ENCODE results near the gene MAP6. TPM values are rescaled to one million over a fixed set of nuclear protein-coding genes. Genes with fewer than 3 reads are reported as not detected.

The MAP6 gene
- total and polyA plus RNA-seq, 10 of the 15 experiments (the other 5 are each of a cell fraction or from before 2014, with no cell fraction given): 0.06 to 0.19 (median 0.11) TPM; not detected in 5

- WGBS (ENCODE audit: insufficient coverage, insufficient replicate concordance, low lambda C conversion rate, missing lambda C conversion rate): 56% methylated on average over 16 of the region's 16 CpGs
- Histone ChIP-seq H2AFZ (ENCODE audit: control insufficient read depth, low read depth, low read length) (no peak overlapping the region), H3K4me3 (no peak overlapping the region), H3K27ac (ENCODE audit: control insufficient read depth, insufficient read depth) (no peak overlapping the region), H3K27me3 (replicated peaks in 1 of 2; ENCODE audit: control insufficient read depth in 2 of 2, insufficient read depth in 2 of 2, low read length in 1 of 2) (peaks cover 0 to 2% of the 10 kb centered on the region in 2 experiments; a peak in 1 of 4 replicates), H3K9ac (ENCODE audit: control insufficient read depth, insufficient read depth, low read length) (no peak overlapping the region), H3K79me2 (ENCODE audit: control insufficient read depth, insufficient read depth, low read length) (no peaks in the 10 kb centered on the region), H4K20me1 (ENCODE audit: control insufficient read depth, insufficient read depth) (no peaks in the 10 kb centered on the region), H3K4me2 (ENCODE audit: control insufficient read depth, insufficient read depth) (no peak overlapping the region), H3K4me1 (ENCODE audit: control insufficient read depth, insufficient read depth, low read length) (no peaks in the 10 kb centered on the region), H3K36me3 (ENCODE audit: control insufficient read depth in 2 of 2, insufficient read depth in 2 of 2, low read length in 1 of 2) (no peaks in the 10 kb centered on the region), H3K9me3 (replicated peaks; ENCODE audit: control insufficient read depth, insufficient read depth, low read length) (no peaks in the 10 kb centered on the region)
- TF ChIP-seq RCOR1 (conservative IDR thresholded peaks at IDR 0.05; ENCODE audit: low read depth, low read length) (no peak), STAT3 (IDR thresholded peaks at IDR 0.05; ENCODE audit: low read depth, low read length) (no peak)
- BruUV-seq (replicated peaks): no TSS peak
- ChIA-PET RAD21 (ENCODE audit: unreplicated experiment) (no interaction called here), SMC1A (ENCODE audit: uncharacterized antibody, unreplicated experiment) (no interaction called here), CTCF (no interaction called here), POLR2A (no interaction called here)
- DNase-seq (ENCODE audit: low read depth, low spot score) (no peak), FAIRE-seq (no peak), ATAC-seq (no peak)
- intact Hi-C loops (cut with micrococcal nuclease; ENCODE audit: unreplicated experiment): no loop called here
- in situ Hi-C loops (cut with MboI): no loop called here
These were observed 64.8 kb downstream of the MAP6 start for GRCh38 chr11:75603791-75604736.

- FAIRE-seq: no peak
- H3K79me2 ChIP-seq (ENCODE audit: control insufficient read depth, insufficient read depth, low read length): no peaks in the 10 kb centered on the region
- H3K27ac ChIP-seq (ENCODE audit: control insufficient read depth, insufficient read depth): no peak overlapping the region
- ATAC-seq: no peak
- H3K9ac ChIP-seq (ENCODE audit: control insufficient read depth, insufficient read depth, low read length): no peak overlapping the region
- no peaks in the 10 kb centered on the region for H3K9me3 ChIP-seq (replicated peaks; ENCODE audit: control insufficient read depth, insufficient read depth, low read length)
- H3K4me2 ChIP-seq (ENCODE audit: control insufficient read depth, insufficient read depth): no peak overlapping the region
- peaks cover 0 to 1% of the 10 kb centered on the region in 2 experiments; a peak in 1 of 4 replicates for H3K27me3 ChIP-seq (replicated peaks in 1 of 2; ENCODE audit: control insufficient read depth in 2 of 2, insufficient read depth in 2 of 2, low read length in 1 of 2)
- intact Hi-C loops (cut with micrococcal nuclease; ENCODE audit: unreplicated experiment) (no loop called here), in situ Hi-C loops (cut with MboI) (no loop called here)
- DNase-seq (ENCODE audit: low read depth, low spot score): no peak
- H3K36me3 ChIP-seq (ENCODE audit: control insufficient read depth in 2 of 2, insufficient read depth in 2 of 2, low read length in 1 of 2): no peaks in the 10 kb centered on the region
- no peak overlapping the region for H2AFZ ChIP-seq (ENCODE audit: control insufficient read depth, low read depth, low read length)
- H3K4me3 ChIP-seq: no peak overlapping the region
- H4K20me1 ChIP-seq (ENCODE audit: control insufficient read depth, insufficient read depth): no peaks in the 10 kb centered on the region
- RAD21 ChIA-PET (ENCODE audit: unreplicated experiment): no interaction called here
- POLR2A ChIA-PET: interaction anchor here (0.7 kb wide), 1 partner anchor 12 kb away, joined by 4 read pairs; no protein-coding TSS in a partner anchor
- H3K4me1 ChIP-seq (ENCODE audit: control insufficient read depth, insufficient read depth, low read length): no peaks in the 10 kb centered on the region
- WGBS (ENCODE audit: insufficient coverage, insufficient replicate concordance, low lambda C conversion rate, missing lambda C conversion rate): 38% methylated on average over 8 of the region's 8 CpGs
- CTCF ChIA-PET: no interaction called here
- SMC1A ChIA-PET (ENCODE audit: uncharacterized antibody, unreplicated experiment): no interaction called here
- no TSS peak for BruUV-seq (replicated peaks)
- TF ChIP-seq CHD1 (IDR thresholded peaks at IDR 0.05; ENCODE audit: low read depth, low read length) (no peak), BHLHE40 (IDR thresholded peaks at IDR 0.05; ENCODE audit: borderline replicate concordance in 1 of 2, low read depth in 2 of 2, low read length in 1 of 2) (no peak), EZH2 (IDR thresholded peaks at IDR 0.05; ENCODE audit: borderline replicate concordance, control insufficient read depth, low read depth, low read length) (no peak), RBBP5 (conservative IDR thresholded peaks at IDR 0.05) (no peak), WRNIP1 (IDR thresholded peaks at IDR 0.05; ENCODE audit: borderline replicate concordance, low read depth, low read length) (no peak), RUNX3 (IDR thresholded peaks at IDR 0.05; ENCODE audit: low read length) (no peak), ZBTB33 (IDR thresholded peaks at IDR 0.05) (no peak), ATF3 (IDR thresholded peaks at IDR 0.05; ENCODE audit: borderline replicate concordance, extremely low read depth, low read depth, low read length) (no peak), MXI1 (IDR thresholded peaks at IDR 0.05; ENCODE audit: low read depth, low read length) (no peak), PKNOX1 (IDR thresholded peaks at IDR 0.05) (no peak), SPI1 (IDR thresholded peaks at IDR 0.05; ENCODE audit: borderline replicate concordance, insufficient read depth, low read depth, low read length) (no peak)
These were observed 65.9 kb downstream of the MAP6 start for GRCh38 chr11:75602951-75603350.

All from GM12878 (cell line).